GM12878 (cell line): ENCODE measurements around the gene FMNL3. TPM values are rescaled to one million over a fixed set of nuclear protein-coding genes. Genes with fewer than 3 reads are reported as not detected.

Source experiments
- BHLHE40 ChIP-seq, 2 experiments: fragments of 450-650 bp in 1 of 2; IDR thresholded peaks; 2 replicates each; pipeline ENCODE4 v1.6.1; 2011 to 2017; ENCODE audit warnings: low read depth in 2 of 2, borderline replicate concordance in 1 of 2, improper control_type of control experiment in 1 of 2, low read length in 1 of 2, mild to moderate bottlenecking in 1 of 2
- CREM ChIP-seq: IDR thresholded peaks from 2 replicates; pipeline ENCODE4 v1.6.1; 2014; ENCODE audit warnings: antibody characterized with exemption, low read depth
- DPF2 ChIP-seq: fragments of 450-650 bp; IDR thresholded peaks from 2 replicates; pipeline ENCODE4 v1.6.1; 2017; ENCODE audit warnings: mild to moderate bottlenecking
- EP300 ChIP-seq, 2 experiments: fragments of 150-350 bp in 1 of 2; IDR thresholded peaks; 2 replicates each; pipeline ENCODE4 v1.6.1; 2011 to 2012; ENCODE audit warnings: low read depth in 2 of 2, low read length in 2 of 2, borderline replicate concordance in 1 of 2, improper control_type of control experiment in 1 of 2, inconsistent platforms in 1 of 2; ENCODE audit not compliant: control insufficient read depth in 1 of 2
- FOXM1 ChIP-seq: IDR thresholded peaks from 2 replicates; pipeline ENCODE4 v1.6.1; 2012; ENCODE audit warnings: low read depth, mild to moderate bottlenecking, inconsistent platforms, low read length, moderate library complexity
- LARP7 ChIP-seq: fragments of 450-650 bp; IDR thresholded peaks from 2 replicates; pipeline ENCODE4 v1.6.1; 2017; ENCODE audit warnings: mild to moderate bottlenecking
- MEF2B ChIP-seq: fragments of 450-650 bp; IDR thresholded peaks from 2 replicates; pipeline ENCODE4 v1.6.1; 2018; ENCODE audit warnings: mild to moderate bottlenecking, moderate library complexity; ENCODE audit not compliant: partially characterized antibody, poor library complexity, severe bottlenecking
- NR2F1 ChIP-seq: fragments of 450-650 bp; conservative IDR thresholded peaks from 2 replicates; pipeline ENCODE4 v1.6.1; 2017; ENCODE audit warnings: mild to moderate bottlenecking
- POLR2AphosphoS5 ChIP-seq: IDR thresholded peaks from 2 replicates; pipeline ENCODE4 v1.6.1; 2011; ENCODE audit warnings: mild to moderate bottlenecking, low read length, inconsistent platforms
- RAD21 ChIP-seq: IDR thresholded peaks from 2 replicates; pipeline ENCODE4 v1.6.1; 2011; ENCODE audit warnings: mild to moderate bottlenecking, low read depth, low read length, moderate library complexity; ENCODE audit not compliant: insufficient read depth
- SIN3A ChIP-seq: IDR thresholded peaks from 2 replicates; pipeline ENCODE4 v1.6.1; 2012; ENCODE audit warnings: low read depth, low read length, improper control_type of control experiment
- SMC3 ChIP-seq: IDR thresholded peaks from 2 replicates; pipeline ENCODE4 v1.6.1; 2011; ENCODE audit warnings: low read length, improper control_type of control experiment, borderline replicate concordance
- SP1 ChIP-seq: IDR thresholded peaks from one replicate; pipeline ENCODE4 v1.6.1; 2011; ENCODE audit warnings: low read depth, low read length
- polyA plus RNA-seq, 11 experiments: library from polyadenylated mRNA; depleted of rRNA in 4 of 11; unstranded in 6 of 11; stranded (reverse) in 5 of 11; fragments of >200 nt; fragmentation: Nextera tagmentation in 4 of 11; fragmentation: Illumina TruSeq in 1 of 11; extraction: Ambion mirVana in 4 of 11; extraction: Trizol in 1 of 11; gene quantifications; 1 replicate in 1 of 11; 2 replicates in 10 of 11; pipeline versions ENCODE4 v1.2.1 to v1.2.3, GENCODE V29; 2011 to 2016; ENCODE audit warnings: inconsistent platforms in 2 of 11, missing spikeins in 2 of 11, low read depth in 1 of 11
- total RNA-seq, 4 experiments: library from RNA; depleted of rRNA in 3 of 4; stranded (reverse); fragments of >200 nt in 3 of 4; fragmentation: Illumina TruSeq in 1 of 4; extraction: Trizol in 1 of 4; gene quantifications; 2 replicates each; pipeline versions ENCODE4 v1.2.1 to v1.2.3, GENCODE V29; 2013 to 2021
- TF ChIP-seq, protein P1 (sequence below): IDR thresholded peaks from 2 replicates; pipeline ENCODE4 v1.6.1; 2012; ENCODE audit warnings: improper control_type of control experiment, low read depth, low read length; ENCODE audit not compliant: insufficient replicate concordance
- TF ChIP-seq, protein P2 (sequence below): IDR thresholded peaks from 2 replicates; pipeline ENCODE4 v1.6.1; 2012; ENCODE audit warnings: low read depth, low read length, improper control_type of control experiment

Gene FMNL3
- total and polyA plus RNA-seq, 10 of the 15 experiments (the other 5 are each of a cell fraction or from before 2014, with no cell fraction given) = 3.0 to 64.9 (median 30.9) TPM

- TF ChIP-seq, protein P1, sequence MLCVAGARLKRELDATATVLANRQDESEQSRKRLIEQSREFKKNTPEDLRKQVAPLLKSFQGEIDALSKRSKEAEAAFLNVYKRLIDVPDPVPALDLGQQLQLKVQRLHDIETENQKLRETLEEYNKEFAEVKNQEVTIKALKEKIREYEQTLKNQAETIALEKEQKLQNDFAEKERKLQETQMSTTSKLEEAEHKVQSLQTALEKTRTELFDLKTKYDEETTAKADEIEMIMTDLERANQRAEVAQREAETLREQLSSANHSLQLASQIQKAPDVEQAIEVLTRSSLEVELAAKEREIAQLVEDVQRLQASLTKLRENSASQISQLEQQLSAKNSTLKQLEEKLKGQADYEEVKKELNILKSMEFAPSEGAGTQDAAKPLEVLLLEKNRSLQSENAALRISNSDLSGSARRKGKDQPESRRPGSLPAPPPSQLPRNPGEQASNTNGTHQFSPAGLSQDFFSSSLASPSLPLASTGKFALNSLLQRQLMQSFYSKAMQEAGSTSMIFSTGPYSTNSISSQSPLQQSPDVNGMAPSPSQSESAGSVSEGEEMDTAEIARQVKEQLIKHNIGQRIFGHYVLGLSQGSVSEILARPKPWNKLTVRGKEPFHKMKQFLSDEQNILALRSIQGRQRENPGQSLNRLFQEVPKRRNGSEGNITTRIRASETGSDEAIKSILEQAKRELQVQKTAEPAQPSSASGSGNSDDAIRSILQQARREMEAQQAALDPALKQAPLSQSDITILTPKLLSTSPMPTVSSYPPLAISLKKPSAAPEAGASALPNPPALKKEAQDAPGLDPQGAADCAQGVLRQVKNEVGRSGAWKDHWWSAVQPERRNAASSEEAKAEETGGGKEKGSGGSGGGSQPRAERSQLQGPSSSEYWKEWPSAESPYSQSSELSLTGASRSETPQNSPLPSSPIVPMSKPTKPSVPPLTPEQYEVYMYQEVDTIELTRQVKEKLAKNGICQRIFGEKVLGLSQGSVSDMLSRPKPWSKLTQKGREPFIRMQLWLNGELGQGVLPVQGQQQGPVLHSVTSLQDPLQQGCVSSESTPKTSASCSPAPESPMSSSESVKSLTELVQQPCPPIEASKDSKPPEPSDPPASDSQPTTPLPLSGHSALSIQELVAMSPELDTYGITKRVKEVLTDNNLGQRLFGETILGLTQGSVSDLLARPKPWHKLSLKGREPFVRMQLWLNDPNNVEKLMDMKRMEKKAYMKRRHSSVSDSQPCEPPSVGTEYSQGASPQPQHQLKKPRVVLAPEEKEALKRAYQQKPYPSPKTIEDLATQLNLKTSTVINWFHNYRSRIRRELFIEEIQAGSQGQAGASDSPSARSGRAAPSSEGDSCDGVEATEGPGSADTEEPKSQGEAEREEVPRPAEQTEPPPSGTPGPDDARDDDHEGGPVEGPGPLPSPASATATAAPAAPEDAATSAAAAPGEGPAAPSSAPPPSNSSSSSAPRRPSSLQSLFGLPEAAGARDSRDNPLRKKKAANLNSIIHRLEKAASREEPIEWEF = no peak
- TF ChIP-seq SP1 (peak; percentile 73), CREM (no peak), SIN3A (no peak; the same call in 1 of the 2 replicates), MEF2B (no peak), EP300 (IDR thresholded peaks at IDR 0.05; ENCODE audit: borderline replicate concordance in 1 of 2, control insufficient read depth in 1 of 2, low read depth in 2 of 2, low read length in 2 of 2) (no peak), POLR2AphosphoS5 (peak; percentile 91), FOXM1 (0 out of 2 replicates have a peak, but pooled peaks have one; percentile 16), SMC3 (peak; percentile 26; the same call in 1 of the 2 replicates), RAD21 (peak; percentile 40; the same call in 1 of the 2 replicates), DPF2 (peak; percentile 27; the same call in 1 of the 2 replicates), LARP7 (no peak), NR2F1 (peak; percentile 60), BHLHE40 (IDR thresholded peaks at IDR 0.05; ENCODE audit: borderline replicate concordance in 1 of 2, low read depth in 2 of 2, low read length in 1 of 2) (peak in 1 of 2 experiments; percentile 14; a peak in 1 of 4 replicates)
- TF ChIP-seq, protein P2, sequence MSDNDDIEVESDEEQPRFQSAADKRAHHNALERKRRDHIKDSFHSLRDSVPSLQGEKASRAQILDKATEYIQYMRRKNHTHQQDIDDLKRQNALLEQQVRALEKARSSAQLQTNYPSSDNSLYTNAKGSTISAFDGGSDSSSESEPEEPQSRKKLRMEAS = 0 out of 2 replicates have a peak, but pooled peaks have one; percentile 5
- TF ChIP-seq, all 136 proteins: peak for 22
These were observed 83.9 kb downstream of the FMNL3 start, which contains the start of gene PRPF40B (continued) for GRCh38 chr12:49623142-49623904.
